GM20000 (cell line): ENCODE measurements around the gene TCIRG1.
"Not testable (repeated sequence)": the region's sequence is repeated elsewhere in the genome, so short reads cannot be mapped to it uniquely, and the experiment has no call there.

Experiments
- DNase-seq: peaks from one replicate; pipeline ENCODE4 v3.0.0; 2012; ENCODE audit warnings: low spot score
- CTCF ChIP-seq: IDR thresholded peaks from 2 replicates; pipeline ENCODE4 v1.5.1; 2012; ENCODE audit warnings: mild to moderate bottlenecking, control low read depth; ENCODE audit errors: extremely low read depth, missing control alignments

Gene TCIRG1

GRCh38 chr11:68038718-68039525 is at the start of gene TCIRG1:
Gene TCIRG1, plus strand, starts transcription at chr11:68039025. Its CDS starts 2,247 bp downstream, at chr11:68041272.
- peak; percentile 93 for DNase-seq
- TF ChIP-seq CTCF = no peak

GRCh38 chr11:67990546-67991346 is 48.1 kb upstream of the TCIRG1 start:
- DNase-seq = not testable (repeated sequence)

GRCh38 chr11:67991347-67992121 is 47.3 kb upstream of the TCIRG1 start:
- DNase-seq = not testable (repeated sequence)

GRCh38 chr11:67993821-67994220 is 45.0 kb upstream of the TCIRG1 start:
- not testable (repeated sequence) for DNase-seq
- peak; percentile 33 for TF ChIP-seq CTCF

- not testable (repeated sequence) for DNase-seq
Observed at GRCh38 chr11:67994387-67994786, 44.4 kb upstream of the TCIRG1 start.

GRCh38 chr11:67995129-67995528 is 43.7 kb upstream of the TCIRG1 start:
- DNase-seq = not testable (repeated sequence)

- not testable (repeated sequence) for DNase-seq
Observed at GRCh38 chr11:67995579-67995978, 43.2 kb upstream of the TCIRG1 start.

GRCh38 chr11:67996051-67996450 is 42.8 kb upstream of the TCIRG1 start:
- TF ChIP-seq CTCF = no peak
- DNase-seq = no peak

GRCh38 chr11:67996622-67997474 is 42.0 kb upstream of the TCIRG1 start:
- DNase-seq = no peak
- TF ChIP-seq CTCF = no peak
